HEK293 (cell line): ENCODE results near the gene TESK2.
A peak's percentile ranks its signal among the peaks of the same experiment; 100 is the strongest.

Source experiments
- CTCF ChIA-PET: fragments of 350-600 bp; formaldehyde crosslinking; extraction: SDS; loops from one replicate; lab custom pipeline; 2021; ENCODE audit warnings: antibody characterized with exemption; lab: Yijun Ruan, JAX
- POLR2A ChIA-PET: fragments of 300-600 bp; formaldehyde crosslinking; extraction: SDS; loops from one replicate; lab custom pipeline; 2020; ENCODE audit warnings: antibody characterized with exemption, inconsistent platforms; lab: Yijun Ruan, JAX
- H3K27ac ChIP-seq: fragments of 200-500 bp; sonication (Bioruptor generic); 2 replicates; pipeline ENCODE4 v1.5.1; 2014; ENCODE audit warnings: low read depth, low read length, control low read depth, inconsistent platforms; ENCODE audit errors: extremely low read depth
- H3K36me3 ChIP-seq, 2 experiments: fragments of 200-500 bp in 1 of 2; sonication (Bioruptor generic) in 1 of 2; 1 replicate in 1 of 2; 2 replicates in 1 of 2; pipeline ENCODE4 v1.5.1; 2014 to 2017; ENCODE audit warnings: inconsistent platforms in 2 of 2, low read length in 2 of 2; ENCODE audit not compliant: control insufficient read depth in 2 of 2, insufficient read depth in 1 of 2
- H3K4me1 ChIP-seq: fragments of 200-500 bp; sonication (Bioruptor generic); 2 replicates; pipeline ENCODE4 v1.5.1; 2014; ENCODE audit warnings: mild to moderate bottlenecking, low read length, inconsistent platforms; ENCODE audit not compliant: control insufficient read depth, insufficient read depth
- H3K4me3 ChIP-seq: 2 replicates; pipeline ENCODE4 v1.5.1; 2011; ENCODE audit warnings: low read depth, mild to moderate bottlenecking, control low read depth, low read length, moderate library complexity
- H3K9me3 ChIP-seq: fragments of 200-500 bp; sonication (Bioruptor generic); 2 replicates; pipeline ENCODE4 v1.5.1; 2014; ENCODE audit warnings: low read depth, low read length, inconsistent platforms; ENCODE audit not compliant: control insufficient read depth, insufficient read depth
- IKZF3 ChIP-seq: fragments of 450-650 bp; IDR thresholded peaks from 2 replicates; pipeline ENCODE4 v1.5.0; 2018; ENCODE audit warnings: missing biosample characterization, mild to moderate bottlenecking, missing genetic modification characterization, moderate library complexity
- MEIS1 ChIP-seq: sonication (generic); formaldehyde crosslinking; IDR thresholded peaks from 2 replicates; pipeline ENCODE4 v1.8.1; 2022; ENCODE audit warnings: missing genetic modification reagents, mild to moderate bottlenecking, borderline replicate concordance
- REPIN1 ChIP-seq: fragments of 450-650 bp; formaldehyde crosslinking; IDR thresholded peaks from 2 replicates; pipeline ENCODE4 v1.5.1; 2017; ENCODE audit warnings: missing biosample characterization, missing genetic modification characterization, low read depth
- YY2 ChIP-seq: fragments of 450-650 bp; formaldehyde crosslinking; IDR thresholded peaks from 2 replicates; pipeline ENCODE4 v1.5.1; 2016; ENCODE audit warnings: missing biosample characterization, missing genetic modification characterization
- ZBTB1 ChIP-seq: fragments of 450-650 bp; formaldehyde crosslinking; IDR thresholded peaks from 2 replicates; pipeline ENCODE4 v1.5.1; 2016; ENCODE audit warnings: missing biosample characterization, missing genetic modification characterization
- ZBTB21 ChIP-seq: fragments of 450-650 bp; formaldehyde crosslinking; IDR thresholded peaks from 2 replicates; pipeline ENCODE4 v1.5.1; 2017; ENCODE audit warnings: missing biosample characterization, missing genetic modification characterization
- ZNF221 ChIP-seq: fragments of 450-650 bp; formaldehyde crosslinking; IDR thresholded peaks from 2 replicates; pipeline ENCODE4 v1.5.1; 2017; ENCODE audit warnings: missing biosample characterization, missing genetic modification characterization, borderline replicate concordance
- ZNF23 ChIP-seq: fragments of 450-650 bp; formaldehyde crosslinking; IDR thresholded peaks from 2 replicates; pipeline ENCODE4 v1.5.1; 2016; ENCODE audit warnings: missing biosample characterization, missing genetic modification characterization, borderline replicate concordance
- ZNF274 ChIP-seq, 2 experiments: fragments of 200-500 bp in 1 of 2; fragments of 450-650 bp in 1 of 2; sonication (Bioruptor generic) in 1 of 2; formaldehyde crosslinking in 1 of 2; IDR thresholded peaks; 2 replicates each; pipeline versions ENCODE4 v1.5.1 to v1.6.1; 2014 to 2016; ENCODE audit warnings: borderline replicate concordance in 1 of 2, inconsistent platforms in 1 of 2, low read length in 1 of 2, missing biosample characterization in 1 of 2, missing genetic modification characterization in 1 of 2
- ZNF324 ChIP-seq: fragments of 450-650 bp; formaldehyde crosslinking; IDR thresholded peaks from 2 replicates; pipeline ENCODE4 v1.5.1; 2016; ENCODE audit warnings: missing biosample characterization, missing genetic modification characterization
- ZNF510 ChIP-seq: fragments of 450-650 bp; formaldehyde crosslinking; IDR thresholded peaks from 2 replicates; pipeline ENCODE4 v1.5.1; 2018; ENCODE audit warnings: mild to moderate bottlenecking, missing genetic modification characterization, missing biosample characterization; ENCODE audit not compliant: insufficient replicate concordance
- ZNF521 ChIP-seq: fragments of 450-650 bp; formaldehyde crosslinking; IDR thresholded peaks from 2 replicates; pipeline ENCODE4 v1.5.1; 2017; ENCODE audit warnings: missing biosample characterization, mild to moderate bottlenecking, missing genetic modification characterization
- ZNF76 ChIP-seq: fragments of 450-650 bp; formaldehyde crosslinking; IDR thresholded peaks from 2 replicates; pipeline ENCODE4; 2016; ENCODE audit warnings: low read depth, missing biosample characterization, missing genetic modification characterization, borderline replicate concordance
- TF ChIP-seq, protein P1 (sequence below): fragments of 450-650 bp; formaldehyde crosslinking; optimal IDR thresholded peaks from 2 replicates; pipeline ENCODE3; 2016; ENCODE audit warnings: missing biosample characterization, mild to moderate bottlenecking, missing genetic modification characterization
- TF ChIP-seq, protein P2 (sequence below): fragments of 450-650 bp; formaldehyde crosslinking; conservative IDR thresholded peaks from 2 replicates; pipeline ENCODE4 v1.5.1; 2016; ENCODE audit warnings: low read depth, missing biosample characterization, missing genetic modification characterization
- TF ChIP-seq, protein P3 (sequence below): fragments of 450-650 bp; formaldehyde crosslinking; IDR thresholded peaks from 2 replicates; pipeline ENCODE4 v1.5.1; 2016; ENCODE audit warnings: missing biosample characterization, missing genetic modification characterization
- TF ChIP-seq, protein P4 (sequence below): fragments of 450-650 bp; formaldehyde crosslinking; IDR thresholded peaks from 2 replicates; pipeline ENCODE4 v1.5.1; 2016; ENCODE audit warnings: missing biosample characterization, missing genetic modification characterization
- TF ChIP-seq, protein P5 (sequence below): fragments of 450-650 bp; formaldehyde crosslinking; IDR thresholded peaks from 2 replicates; pipeline ENCODE4 v1.5.1; 2016; ENCODE audit warnings: missing biosample characterization, missing genetic modification characterization
- TF ChIP-seq, protein P6 (sequence below): fragments of 450-650 bp; formaldehyde crosslinking; IDR thresholded peaks from 2 replicates; pipeline ENCODE4 v1.5.1; 2017; ENCODE audit warnings: missing biosample characterization, missing genetic modification characterization

TESK2 gene, protein sequence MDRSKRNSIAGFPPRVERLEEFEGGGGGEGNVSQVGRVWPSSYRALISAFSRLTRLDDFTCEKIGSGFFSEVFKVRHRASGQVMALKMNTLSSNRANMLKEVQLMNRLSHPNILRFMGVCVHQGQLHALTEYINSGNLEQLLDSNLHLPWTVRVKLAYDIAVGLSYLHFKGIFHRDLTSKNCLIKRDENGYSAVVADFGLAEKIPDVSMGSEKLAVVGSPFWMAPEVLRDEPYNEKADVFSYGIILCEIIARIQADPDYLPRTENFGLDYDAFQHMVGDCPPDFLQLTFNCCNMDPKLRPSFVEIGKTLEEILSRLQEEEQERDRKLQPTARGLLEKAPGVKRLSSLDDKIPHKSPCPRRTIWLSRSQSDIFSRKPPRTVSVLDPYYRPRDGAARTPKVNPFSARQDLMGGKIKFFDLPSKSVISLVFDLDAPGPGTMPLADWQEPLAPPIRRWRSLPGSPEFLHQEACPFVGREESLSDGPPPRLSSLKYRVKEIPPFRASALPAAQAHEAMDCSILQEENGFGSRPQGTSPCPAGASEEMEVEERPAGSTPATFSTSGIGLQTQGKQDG

DNA sequence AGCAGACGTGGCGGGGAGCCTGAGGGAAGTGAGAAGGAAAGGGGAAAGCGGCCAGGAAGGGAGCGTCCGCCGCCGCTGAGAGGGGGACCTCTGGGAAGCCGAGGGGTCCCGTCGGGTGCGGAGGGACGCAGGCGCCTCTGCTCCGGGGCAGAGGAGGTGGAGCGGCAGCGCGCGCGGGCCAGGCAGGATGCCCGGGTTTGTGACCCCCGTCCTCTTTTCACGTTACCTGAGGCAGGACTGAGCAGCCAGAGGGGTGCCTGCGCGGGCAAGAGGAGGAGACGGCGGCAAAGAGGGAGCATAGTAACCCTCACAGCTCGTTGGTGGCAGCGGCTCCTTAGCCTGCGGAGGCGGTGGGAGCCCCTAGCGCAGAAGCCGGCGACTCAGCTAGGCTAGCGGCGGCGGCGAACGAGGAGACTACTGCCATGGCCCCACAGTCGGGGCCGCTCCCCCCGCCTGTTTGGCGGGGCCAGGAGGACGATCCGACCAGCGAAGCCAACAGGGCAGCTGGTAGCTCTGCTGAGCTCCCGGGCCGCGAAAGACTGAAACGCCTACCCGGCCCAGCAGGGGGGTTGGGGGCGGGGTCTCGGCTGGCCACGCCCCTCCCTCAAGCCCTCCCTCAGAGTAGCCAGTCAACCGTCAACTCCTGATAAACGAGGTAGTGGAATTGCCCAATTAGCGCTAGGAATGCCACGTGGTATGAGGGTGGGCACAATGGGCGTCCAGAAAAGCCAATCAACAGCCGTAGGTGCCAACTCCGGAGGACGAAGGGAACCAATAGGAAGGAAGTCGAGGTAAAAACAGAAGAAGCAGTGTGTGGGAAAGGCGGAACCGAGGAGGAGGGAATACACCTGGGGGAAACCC lies at the start of gene TESK2:
TSS of gene TESK2 (minus strand) at position 538 of the 861 bp plus-strand sequence. CDS start 33,378 bp downstream, outside the sequence.
- peak within 1 kb of the TSS; percentile 66; the same call in 1 of the 2 replicates for H3K27ac ChIP-seq
- H3K4me3 ChIP-seq: peak within 1 kb of the TSS; percentile 92
- no peaks in the 10 kb centered on the region for H3K9me3 ChIP-seq
- ChIA-PET CTCF (interaction anchor here (0.6 to 6.3 kb wide), 11 partner anchors 131 to 760 kb away, joined by 3 to 157 read pairs (median 6); partner anchors contain the start of genes HECTD3, MUTYH, RNU5D-1 and TOE1), POLR2A (interaction anchor here (0.6 to 3.5 kb wide), 24 partner anchors 10 to 760 kb away, joined by 3 to 32 read pairs (median 5); partner anchors contain the start of genes AKR1A1, CCDC163, EIF2B3 and MMACHC)
- no peaks in the 10 kb centered on the region for H3K4me1 ChIP-seq
- H3K36me3 ChIP-seq: peaks cover 0 to 16% of the 10 kb centered on the region in 2 experiments; a peak in 1 of 3 replicates
- 0 out of 2 replicates have a peak, but pooled peaks have one; percentile 60 for TF ChIP-seq ZNF76
- TF ChIP-seq, protein P1, sequence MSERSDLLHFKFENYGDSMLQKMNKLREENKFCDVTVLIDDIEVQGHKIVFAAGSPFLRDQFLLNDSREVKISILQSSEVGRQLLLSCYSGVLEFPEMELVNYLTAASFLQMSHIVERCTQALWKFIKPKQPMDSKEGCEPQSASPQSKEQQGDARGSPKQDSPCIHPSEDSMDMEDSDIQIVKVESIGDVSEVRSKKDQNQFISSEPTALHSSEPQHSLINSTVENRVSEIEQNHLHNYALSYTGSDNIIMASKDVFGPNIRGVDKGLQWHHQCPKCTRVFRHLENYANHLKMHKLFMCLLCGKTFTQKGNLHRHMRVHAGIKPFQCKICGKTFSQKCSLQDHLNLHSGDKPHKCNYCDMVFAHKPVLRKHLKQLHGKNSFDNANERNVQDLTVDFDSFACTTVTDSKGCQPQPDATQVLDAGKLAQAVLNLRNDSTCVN: peak; percentile 72
- TF ChIP-seq ZNF221: no peak
- TF ChIP-seq ZNF510 (tag by site-specific recombination): no peak
- no peak for TF ChIP-seq MEIS1
- TF ChIP-seq, protein P2, sequence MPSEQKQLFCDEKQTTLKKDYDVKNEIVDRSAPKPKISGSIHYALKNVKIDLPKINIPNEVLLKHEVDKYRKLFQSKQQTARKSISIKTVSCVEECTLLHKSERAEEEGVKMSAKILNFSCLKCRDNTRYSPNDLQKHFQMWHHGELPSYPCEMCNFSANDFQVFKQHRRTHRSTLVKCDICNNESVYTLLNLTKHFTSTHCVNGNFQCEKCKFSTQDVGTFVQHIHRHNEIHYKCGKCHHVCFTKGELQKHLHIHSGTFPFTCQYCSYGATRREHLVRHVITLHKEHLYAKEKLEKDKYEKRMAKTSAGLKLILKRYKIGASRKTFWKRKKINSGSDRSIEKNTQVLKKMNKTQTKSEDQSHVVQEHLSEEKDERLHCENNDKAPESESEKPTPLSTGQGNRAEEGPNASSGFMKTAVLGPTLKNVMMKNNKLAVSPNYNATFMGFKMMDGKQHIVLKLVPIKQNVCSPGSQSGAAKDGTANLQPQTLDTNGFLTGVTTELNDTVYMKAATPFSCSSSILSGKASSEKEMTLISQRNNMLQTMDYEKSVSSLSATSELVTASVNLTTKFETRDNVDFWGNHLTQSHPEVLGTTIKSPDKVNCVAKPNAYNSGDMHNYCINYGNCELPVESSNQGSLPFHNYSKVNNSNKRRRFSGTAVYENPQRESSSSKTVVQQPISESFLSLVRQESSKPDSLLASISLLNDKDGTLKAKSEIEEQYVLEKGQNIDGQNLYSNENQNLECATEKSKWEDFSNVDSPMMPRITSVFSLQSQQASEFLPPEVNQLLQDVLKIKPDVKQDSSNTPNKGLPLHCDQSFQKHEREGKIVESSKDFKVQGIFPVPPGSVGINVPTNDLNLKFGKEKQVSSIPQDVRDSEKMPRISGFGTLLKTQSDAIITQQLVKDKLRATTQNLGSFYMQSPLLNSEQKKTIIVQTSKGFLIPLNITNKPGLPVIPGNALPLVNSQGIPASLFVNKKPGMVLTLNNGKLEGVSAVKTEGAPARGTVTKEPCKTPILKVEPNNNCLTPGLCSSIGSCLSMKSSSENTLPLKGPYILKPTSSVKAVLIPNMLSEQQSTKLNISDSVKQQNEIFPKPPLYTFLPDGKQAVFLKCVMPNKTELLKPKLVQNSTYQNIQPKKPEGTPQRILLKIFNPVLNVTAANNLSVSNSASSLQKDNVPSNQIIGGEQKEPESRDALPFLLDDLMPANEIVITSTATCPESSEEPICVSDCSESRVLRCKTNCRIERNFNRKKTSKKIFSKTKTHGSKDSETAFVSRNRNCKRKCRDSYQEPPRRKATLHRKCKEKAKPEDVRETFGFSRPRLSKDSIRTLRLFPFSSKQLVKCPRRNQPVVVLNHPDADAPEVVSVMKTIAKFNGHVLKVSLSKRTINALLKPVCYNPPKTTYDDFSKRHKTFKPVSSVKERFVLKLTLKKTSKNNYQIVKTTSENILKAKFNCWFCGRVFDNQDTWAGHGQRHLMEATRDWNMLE (tag by site-specific recombination): no peak
- peak; percentile 47; the same call in 1 of the 2 replicates for TF ChIP-seq ZBTB21
- TF ChIP-seq, protein P3, sequence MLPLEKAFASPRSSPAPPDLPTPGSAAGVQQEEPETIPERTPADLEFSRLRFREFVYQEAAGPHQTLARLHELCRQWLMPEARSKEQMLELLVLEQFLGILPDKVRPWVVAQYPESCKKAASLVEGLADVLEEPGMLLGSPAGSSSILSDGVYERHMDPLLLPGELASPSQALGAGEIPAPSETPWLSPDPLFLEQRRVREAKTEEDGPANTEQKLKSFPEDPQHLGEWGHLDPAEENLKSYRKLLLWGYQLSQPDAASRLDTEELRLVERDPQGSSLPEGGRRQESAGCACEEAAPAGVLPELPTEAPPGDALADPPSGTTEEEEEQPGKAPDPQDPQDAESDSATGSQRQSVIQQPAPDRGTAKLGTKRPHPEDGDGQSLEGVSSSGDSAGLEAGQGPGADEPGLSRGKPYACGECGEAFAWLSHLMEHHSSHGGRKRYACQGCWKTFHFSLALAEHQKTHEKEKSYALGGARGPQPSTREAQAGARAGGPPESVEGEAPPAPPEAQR: peak; percentile 71; the same call in 1 of the 2 replicates
- no peak; the same call in 1 of the 2 replicates for TF ChIP-seq YY2
- TF ChIP-seq ZNF274 (IDR thresholded peaks at IDR 0.05; ENCODE audit: low read length): no peak
- TF ChIP-seq ZNF274 (tag by site-specific recombination; IDR thresholded peaks at IDR 0.05; ENCODE audit: borderline replicate concordance): no peak
- TF ChIP-seq ZBTB1 (tag by site-specific recombination): no peak
- TF ChIP-seq ZNF521 (tag by site-specific recombination): no peak
- TF ChIP-seq, protein P4, sequence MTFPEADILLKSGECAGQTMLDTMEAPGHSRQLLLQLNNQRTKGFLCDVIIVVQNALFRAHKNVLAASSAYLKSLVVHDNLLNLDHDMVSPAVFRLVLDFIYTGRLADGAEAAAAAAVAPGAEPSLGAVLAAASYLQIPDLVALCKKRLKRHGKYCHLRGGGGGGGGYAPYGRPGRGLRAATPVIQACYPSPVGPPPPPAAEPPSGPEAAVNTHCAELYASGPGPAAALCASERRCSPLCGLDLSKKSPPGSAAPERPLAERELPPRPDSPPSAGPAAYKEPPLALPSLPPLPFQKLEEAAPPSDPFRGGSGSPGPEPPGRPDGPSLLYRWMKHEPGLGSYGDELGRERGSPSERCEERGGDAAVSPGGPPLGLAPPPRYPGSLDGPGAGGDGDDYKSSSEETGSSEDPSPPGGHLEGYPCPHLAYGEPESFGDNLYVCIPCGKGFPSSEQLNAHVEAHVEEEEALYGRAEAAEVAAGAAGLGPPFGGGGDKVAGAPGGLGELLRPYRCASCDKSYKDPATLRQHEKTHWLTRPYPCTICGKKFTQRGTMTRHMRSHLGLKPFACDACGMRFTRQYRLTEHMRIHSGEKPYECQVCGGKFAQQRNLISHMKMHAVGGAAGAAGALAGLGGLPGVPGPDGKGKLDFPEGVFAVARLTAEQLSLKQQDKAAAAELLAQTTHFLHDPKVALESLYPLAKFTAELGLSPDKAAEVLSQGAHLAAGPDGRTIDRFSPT (tag by site-specific recombination): peak; percentile 96
- TF ChIP-seq, protein P5, sequence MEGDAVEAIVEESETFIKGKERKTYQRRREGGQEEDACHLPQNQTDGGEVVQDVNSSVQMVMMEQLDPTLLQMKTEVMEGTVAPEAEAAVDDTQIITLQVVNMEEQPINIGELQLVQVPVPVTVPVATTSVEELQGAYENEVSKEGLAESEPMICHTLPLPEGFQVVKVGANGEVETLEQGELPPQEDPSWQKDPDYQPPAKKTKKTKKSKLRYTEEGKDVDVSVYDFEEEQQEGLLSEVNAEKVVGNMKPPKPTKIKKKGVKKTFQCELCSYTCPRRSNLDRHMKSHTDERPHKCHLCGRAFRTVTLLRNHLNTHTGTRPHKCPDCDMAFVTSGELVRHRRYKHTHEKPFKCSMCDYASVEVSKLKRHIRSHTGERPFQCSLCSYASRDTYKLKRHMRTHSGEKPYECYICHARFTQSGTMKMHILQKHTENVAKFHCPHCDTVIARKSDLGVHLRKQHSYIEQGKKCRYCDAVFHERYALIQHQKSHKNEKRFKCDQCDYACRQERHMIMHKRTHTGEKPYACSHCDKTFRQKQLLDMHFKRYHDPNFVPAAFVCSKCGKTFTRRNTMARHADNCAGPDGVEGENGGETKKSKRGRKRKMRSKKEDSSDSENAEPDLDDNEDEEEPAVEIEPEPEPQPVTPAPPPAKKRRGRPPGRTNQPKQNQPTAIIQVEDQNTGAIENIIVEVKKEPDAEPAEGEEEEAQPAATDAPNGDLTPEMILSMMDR (tag by site-specific recombination): peak; percentile 25; the same call in 1 of the 2 replicates
- TF ChIP-seq ZNF324: peak; percentile 58
- peak; percentile 26; the same call in 1 of the 2 replicates for TF ChIP-seq REPIN1 (tag by site-specific recombination)
- TF ChIP-seq, protein P6, sequence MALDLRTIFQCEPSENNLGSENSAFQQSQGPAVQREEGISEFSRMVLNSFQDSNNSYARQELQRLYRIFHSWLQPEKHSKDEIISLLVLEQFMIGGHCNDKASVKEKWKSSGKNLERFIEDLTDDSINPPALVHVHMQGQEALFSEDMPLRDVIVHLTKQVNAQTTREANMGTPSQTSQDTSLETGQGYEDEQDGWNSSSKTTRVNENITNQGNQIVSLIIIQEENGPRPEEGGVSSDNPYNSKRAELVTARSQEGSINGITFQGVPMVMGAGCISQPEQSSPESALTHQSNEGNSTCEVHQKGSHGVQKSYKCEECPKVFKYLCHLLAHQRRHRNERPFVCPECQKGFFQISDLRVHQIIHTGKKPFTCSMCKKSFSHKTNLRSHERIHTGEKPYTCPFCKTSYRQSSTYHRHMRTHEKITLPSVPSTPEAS (tag by site-specific recombination): no peak
- no peak for TF ChIP-seq ZNF23 (tag by site-specific recombination)
- TF ChIP-seq IKZF3 (tag by site-specific recombination): peak; percentile 65
